Activated naive CD4-positive, alpha-beta T cell treated with anti-CD3 and anti-CD28 coated beads, Interleukin-2, amount 50 U/mL, for 24 hours (primary cell): Measurements from ENCODE around the gene KRT7.
"Not testable (repeated sequence)": the region's sequence is repeated elsewhere in the genome, so short reads cannot be mapped to it uniquely, and the experiment has no call there.

Experiments
- H3K27ac Mint-ChIP-seq: one replicate; pipeline ENCODE4 v1.8.0; 2021; ENCODE audit warnings: mild to moderate bottlenecking, mixed read lengths
- H3K27me3 Mint-ChIP-seq: one replicate; pipeline ENCODE4 v1.8.0; 2021; ENCODE audit warnings: mixed read lengths
- H3K36me3 Mint-ChIP-seq: one replicate; pipeline ENCODE4 v1.8.0; 2021; ENCODE audit warnings: mixed read lengths
- H3K4me1 Mint-ChIP-seq: one replicate; pipeline ENCODE4 v1.8.0; 2021; ENCODE audit warnings: mixed read lengths
- H3K4me3 Mint-ChIP-seq: one replicate; pipeline ENCODE4 v1.8.0; 2021; ENCODE audit warnings: mild to moderate bottlenecking, mixed read lengths
- H3K9me3 Mint-ChIP-seq: one replicate; pipeline ENCODE4 v1.8.0; 2021; ENCODE audit warnings: mixed read lengths

KRT7 gene

GRCh38 chr12:52250048-52250990 is 17.3 kb downstream of the KRT7 start:
- H3K4me3 Mint-ChIP-seq: peak overlapping the region; percentile 5
- H3K36me3 Mint-ChIP-seq: peaks cover 2% of the 10 kb centered on the region
- no peaks in the 10 kb centered on the region for H3K9me3 Mint-ChIP-seq
- H3K27me3 Mint-ChIP-seq: peaks cover 13% of the 10 kb centered on the region
- peaks cover 17% of the 10 kb centered on the region for H3K4me1 Mint-ChIP-seq
- H3K27ac Mint-ChIP-seq: no peak overlapping the region

GRCh38 chr12:52251367-52252051 is 18.5 kb downstream of the KRT7 start:
- Mint-ChIP-seq H3K9me3 (no peaks in the 10 kb centered on the region), H3K4me1 (peaks cover 17% of the 10 kb centered on the region), H3K27ac (no peak overlapping the region), H3K36me3 (peaks cover 2% of the 10 kb centered on the region), H3K27me3 (peaks cover 22% of the 10 kb centered on the region), H3K4me3 (no peak overlapping the region)

- not testable (repeated sequence) for H3K36me3 Mint-ChIP-seq
- H3K4me1 Mint-ChIP-seq: peaks cover 17% of the 10 kb centered on the region
Measured at GRCh38 chr12:52252175-52252615, 19.2 kb downstream of the KRT7 start.

GRCh38 chr12:52252728-52253343 is 19.8 kb downstream of the KRT7 start:
- H3K36me3 Mint-ChIP-seq: peaks cover 4% of the 10 kb centered on the region
- H3K4me3 Mint-ChIP-seq: no peak overlapping the region
- H3K9me3 Mint-ChIP-seq: no peaks in the 10 kb centered on the region
- peaks cover 17% of the 10 kb centered on the region for H3K4me1 Mint-ChIP-seq
- H3K27me3 Mint-ChIP-seq: peaks cover 27% of the 10 kb centered on the region
- no peak overlapping the region for H3K27ac Mint-ChIP-seq

More at GRCh38 chr12:52252175-52252615, 19.2 kb downstream of the KRT7 start:
- H3K27ac Mint-ChIP-seq, H3K4me3 Mint-ChIP-seq, H3K9me3 Mint-ChIP-seq: not testable (repeated sequence)
- H3K27me3 Mint-ChIP-seq: peaks cover 25% of the 10 kb centered on the region

GRCh38 chr12:52253391-52254179 is 20.5 kb downstream of the KRT7 start:
- Mint-ChIP-seq H3K4me1 (peaks cover 17% of the 10 kb centered on the region), H3K9me3 (no peaks in the 10 kb centered on the region), H3K36me3 (peaks cover 4% of the 10 kb centered on the region), H3K27me3 (peaks cover 29% of the 10 kb centered on the region), H3K27ac (no peak overlapping the region), H3K4me3 (no peak overlapping the region)

GRCh38 chr12:52254180-52254964 is 21.3 kb downstream of the KRT7 start:
- Mint-ChIP-seq H3K36me3 (peaks cover 4% of the 10 kb centered on the region), H3K9me3 (no peaks in the 10 kb centered on the region), H3K27ac (peak overlapping the region; percentile 30), H3K4me3 (no peak overlapping the region), H3K4me1 (peaks cover 19% of the 10 kb centered on the region), H3K27me3 (peaks cover 31% of the 10 kb centered on the region)

GRCh38 chr12:52254965-52255751 is 22.1 kb downstream of the KRT7 start:
- Mint-ChIP-seq H3K27ac (no peak overlapping the region), H3K36me3 (peaks cover 4% of the 10 kb centered on the region), H3K9me3 (no peaks in the 10 kb centered on the region), H3K4me3 (no peak overlapping the region), H3K27me3 (peaks cover 29% of the 10 kb centered on the region), H3K4me1 (peaks cover 16% of the 10 kb centered on the region)

GRCh38 chr12:52255926-52256583 is 23.0 kb downstream of the KRT7 start:
- Mint-ChIP-seq H3K36me3 (peaks cover 2% of the 10 kb centered on the region), H3K27me3 (peaks cover 34% of the 10 kb centered on the region), H3K4me3 (no peak overlapping the region), H3K9me3 (no peaks in the 10 kb centered on the region), H3K27ac (peak overlapping the region; percentile 26), H3K4me1 (peaks cover 20% of the 10 kb centered on the region)

GRCh38 chr12:52256584-52256935 is 23.5 kb downstream of the KRT7 start:
- Mint-ChIP-seq H3K4me3 (no peak overlapping the region), H3K4me1 (peaks cover 15% of the 10 kb centered on the region), H3K36me3 (peaks cover 2% of the 10 kb centered on the region), H3K27me3 (peaks cover 37% of the 10 kb centered on the region), H3K27ac (no peak overlapping the region), H3K9me3 (no peaks in the 10 kb centered on the region)

- no peaks in the 10 kb centered on the region for H3K9me3 Mint-ChIP-seq
- H3K4me3 Mint-ChIP-seq: no peak overlapping the region
- H3K27me3 Mint-ChIP-seq: peaks cover 41% of the 10 kb centered on the region
- no peak overlapping the region for H3K27ac Mint-ChIP-seq
- H3K4me1 Mint-ChIP-seq: peaks cover 11% of the 10 kb centered on the region
- peaks cover 2% of the 10 kb centered on the region for H3K36me3 Mint-ChIP-seq
Measured at GRCh38 chr12:52257074-52257551, 24.1 kb downstream of the KRT7 start.

- Mint-ChIP-seq H3K27me3 (peaks cover 41% of the 10 kb centered on the region), H3K4me1 (peaks cover 11% of the 10 kb centered on the region)
- not testable (repeated sequence) for H3K9me3 Mint-ChIP-seq, H3K27ac Mint-ChIP-seq, H3K36me3 Mint-ChIP-seq, H3K4me3 Mint-ChIP-seq
Measured at GRCh38 chr12:52257922-52258321, 24.9 kb downstream of the KRT7 start.

- no peak overlapping the region for H3K27ac Mint-ChIP-seq
- H3K4me1 Mint-ChIP-seq: peaks cover 11% of the 10 kb centered on the region
- no peaks in the 10 kb centered on the region for H3K9me3 Mint-ChIP-seq
- H3K4me3 Mint-ChIP-seq: no peak overlapping the region
- peaks cover 2% of the 10 kb centered on the region for H3K36me3 Mint-ChIP-seq
- peaks cover 41% of the 10 kb centered on the region for H3K27me3 Mint-ChIP-seq
Measured at GRCh38 chr12:52258335-52258901, 25.4 kb downstream of the KRT7 start.

- Mint-ChIP-seq H3K4me3 (no peak overlapping the region), H3K27me3 (peaks cover 41% of the 10 kb centered on the region), H3K27ac (no peak overlapping the region)
Measured at GRCh38 chr12:52259657-52260243, 26.7 kb downstream of the KRT7 start.

More at GRCh38 chr12:52259657-52260243, 26.7 kb downstream of the KRT7 start:
- H3K9me3 Mint-ChIP-seq: no peaks in the 10 kb centered on the region
- peaks cover 11% of the 10 kb centered on the region for H3K4me1 Mint-ChIP-seq
- H3K36me3 Mint-ChIP-seq: peaks cover 2% of the 10 kb centered on the region
